ENCODE results near the gene RGL2. TPM values are rescaled to one million over a fixed set of nuclear protein-coding genes. Genes with fewer than 3 reads are reported as not detected.
A peak's percentile ranks its signal among the peaks of the same experiment; 100 is the strongest.

The RGL2 gene
- total RNA-seq, 4 donors from 2014 or later = 53.7 to 83.0 (median 60.7) TPM

DNA sequence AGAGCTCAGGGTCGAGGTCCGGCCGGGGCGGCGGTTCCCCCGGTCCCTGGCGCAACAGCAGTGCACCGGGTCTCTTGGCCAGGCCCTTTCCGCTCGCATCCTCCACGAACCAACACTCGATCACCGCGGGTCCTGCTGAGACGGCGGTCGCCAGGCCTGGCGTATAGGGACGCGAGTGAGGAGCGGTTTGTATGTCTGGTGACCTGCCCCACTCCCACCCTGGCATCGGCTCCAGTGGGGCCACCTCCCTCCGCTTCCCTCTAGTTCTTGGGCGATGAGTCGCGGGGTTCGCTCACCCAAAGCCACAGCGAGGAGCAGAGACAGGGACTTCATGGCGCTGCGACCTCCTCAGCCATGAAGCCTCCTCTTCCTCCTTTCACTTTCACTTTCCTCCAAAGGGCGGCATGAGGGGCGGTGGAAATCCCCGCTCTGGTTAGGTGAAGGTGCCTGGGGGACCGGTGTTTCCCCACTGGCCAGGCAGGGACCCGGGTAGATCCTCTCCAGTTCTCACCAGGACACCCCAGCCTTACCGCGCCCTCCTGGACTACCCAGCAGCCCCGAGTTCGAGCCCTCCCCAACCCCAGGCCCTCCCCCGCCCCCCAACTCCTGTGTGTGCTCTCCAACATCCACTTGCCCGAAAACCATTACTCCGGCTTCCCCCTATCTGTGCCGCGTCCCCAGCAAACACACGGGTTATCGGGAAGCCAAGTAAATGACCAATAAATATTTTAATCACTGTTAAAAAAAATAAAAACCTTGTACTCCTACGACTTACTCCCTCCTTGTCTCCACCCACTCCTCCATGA lies 15.2 kb upstream of the RGL2 start, which contains the start of gene TAPBP:
TAPBP (minus strand) TSS at position 370 of the 806 bp plus-strand sequence; CDS start at position 333, 37 bp downstream.
- H3K36me3 ChIP-seq = peaks cover 0 to 35% of the 10 kb centered on the region in 2 donors
- TF ChIP-seq EP300 (IDR thresholded peaks at IDR 0.05) = no peak
- TF ChIP-seq POLR2A (IDR thresholded peaks at IDR 0.05) = peak; percentile 24 to 45
- peak; percentile 59 for TF ChIP-seq POLR2AphosphoS5 (IDR thresholded peaks at IDR 0.05)
- no peak for TF ChIP-seq CTCF (IDR thresholded peaks at IDR 0.05)
- H3K27me3 ChIP-seq = no peaks in the 10 kb centered on the region
- peak within 1 kb of the TSS; percentile 70 to 89 for H3K4me3 ChIP-seq
- 0% methylated on average over 10 to 13 of the region's 47 CpGs for WGBS, 2 donors (ENCODE audit: low coverage in 1 of 2)
- H3K9me3 ChIP-seq = no peaks in the 10 kb centered on the region
- peak within 1 kb of the TSS; percentile 81 to 98 (median 94) for H3K27ac ChIP-seq
- peak; percentile 6 for ATAC-seq
- H3K4me1 ChIP-seq = peaks cover 0 to 69% (median 13%) of the 10 kb centered on the region in 3 donors

GRCh38 chr6:33313105-33313708 lies 14.5 kb upstream of the RGL2 start:
- ATAC-seq = no peak
- no peak for TF ChIP-seq EP300 (IDR thresholded peaks at IDR 0.05)
- no peak for TF ChIP-seq POLR2A (IDR thresholded peaks at IDR 0.05)
- no peak for TF ChIP-seq POLR2AphosphoS5 (IDR thresholded peaks at IDR 0.05)
- no peak for TF ChIP-seq CTCF (IDR thresholded peaks at IDR 0.05)
- Histone ChIP-seq H3K27me3 (no peaks in the 10 kb centered on the region), H3K9me3 (no peaks in the 10 kb centered on the region), H3K4me1 (peaks cover 0 to 69% (median 13%) of the 10 kb centered on the region in 3 donors), H3K4me3 (peak overlapping the region; percentile 70 to 89), H3K27ac (peak overlapping the region; percentile 81 to 98 (median 94)), H3K36me3 (peaks cover 0 to 36% of the 10 kb centered on the region in 2 donors)
- WGBS, 2 donors (ENCODE audit: low coverage in 1 of 2) = 0% methylated on average over 1 to 14 of the region's 33 CpGs

DNA sequence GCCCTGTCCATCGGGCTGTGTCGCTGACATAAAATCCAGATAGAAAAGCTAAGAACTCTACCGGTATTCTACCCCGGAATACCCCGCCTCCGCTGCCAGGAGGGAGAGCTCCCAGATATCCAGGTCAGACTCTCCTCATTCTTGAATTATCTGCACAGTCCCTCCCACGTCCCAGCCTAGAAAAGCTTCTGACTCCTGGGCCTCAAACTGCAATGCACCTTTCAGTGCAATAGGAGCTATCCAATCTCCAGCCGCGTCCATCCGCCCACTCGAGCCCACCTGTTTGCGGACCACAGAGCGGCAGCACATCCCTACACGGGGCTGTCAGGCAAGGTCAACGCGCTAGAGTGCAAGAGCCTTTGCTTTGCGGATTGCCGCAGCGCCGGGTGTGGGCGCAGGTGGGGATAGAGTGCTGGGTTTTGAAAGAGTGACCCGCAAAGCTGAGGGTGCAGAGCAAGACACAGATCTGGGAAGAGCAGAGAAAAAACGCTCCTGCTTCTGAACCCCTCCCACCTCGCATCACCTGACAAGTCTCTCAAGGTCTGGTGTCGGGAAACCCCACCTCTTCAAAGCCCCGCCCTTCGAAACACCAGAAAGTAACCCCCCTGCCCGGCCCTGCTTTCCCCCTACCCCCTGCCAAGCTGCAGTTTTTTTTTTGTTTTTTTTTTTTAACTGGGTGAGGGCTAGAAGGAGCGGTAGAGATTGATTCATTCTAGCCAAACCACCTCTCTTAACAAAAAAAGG lies 13.8 kb upstream of the RGL2 start:
- peaks cover 0 to 69% (median 13%) of the 10 kb centered on the region in 3 donors for H3K4me1 ChIP-seq
- TF ChIP-seq POLR2A (IDR thresholded peaks at IDR 0.05) (no peak), CTCF (IDR thresholded peaks at IDR 0.05) (no peak), EP300 (IDR thresholded peaks at IDR 0.05) (no peak), POLR2AphosphoS5 (IDR thresholded peaks at IDR 0.05) (no peak)
- no peaks in the 10 kb centered on the region for H3K27me3 ChIP-seq
- H3K36me3 ChIP-seq = peaks cover 0 to 40% of the 10 kb centered on the region in 2 donors
- 1 to 3% methylated on average over 5 to 16 of the region's 29 CpGs for WGBS, 2 donors (ENCODE audit: low coverage in 1 of 2)
- H3K27ac ChIP-seq = peak overlapping the region; percentile 81 to 98 (median 94)
- peak; percentile 15 for ATAC-seq
- peak overlapping the region; percentile 70 to 89 for H3K4me3 ChIP-seq
- H3K9me3 ChIP-seq = no peaks in the 10 kb centered on the region

DNA sequence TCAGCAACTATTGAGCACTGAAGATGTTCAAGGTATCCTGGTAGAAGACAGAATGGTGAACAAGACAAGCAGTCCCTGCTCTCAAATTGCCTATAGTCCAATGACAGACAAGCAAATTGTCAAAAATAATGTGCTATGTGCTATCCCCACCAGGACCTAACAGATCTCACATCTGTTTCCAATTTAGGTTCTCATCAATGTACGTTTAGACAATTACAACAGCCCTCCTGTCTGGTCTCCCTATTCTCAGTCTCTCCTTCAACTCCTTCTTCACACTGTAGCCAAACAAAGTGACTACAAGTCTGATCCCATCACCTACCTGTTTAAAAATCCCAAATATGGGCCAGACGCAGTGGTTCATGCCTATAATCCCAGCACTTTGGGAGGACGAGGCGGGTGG lies 7.6 kb upstream of the RGL2 start:
- no peak overlapping the region for H3K4me3 ChIP-seq
- 57 to 83% methylated on average over 2 to 4 of the region's 4 CpGs for WGBS, 2 donors (ENCODE audit: low coverage in 1 of 2)
- H3K36me3 ChIP-seq = peaks cover 0 to 83% of the 10 kb centered on the region in 2 donors
- H3K4me1 ChIP-seq = peaks cover 0 to 43% (median 0%) of the 10 kb centered on the region in 3 donors
- no peak for TF ChIP-seq CTCF (IDR thresholded peaks at IDR 0.05)
- ATAC-seq = no peak
- H3K9me3 ChIP-seq = no peaks in the 10 kb centered on the region
- H3K27me3 ChIP-seq = no peaks in the 10 kb centered on the region
- H3K27ac ChIP-seq = no peak overlapping the region

Data from gastroesophageal sphincter (tissue), 4 donors.